Heart left ventricle (tissue), 16 donors: Measurements from ENCODE around the gene TENM3. TPM values are rescaled to one million over a fixed set of nuclear protein-coding genes. Genes with fewer than 3 reads are reported as not detected.

ENCODE experiments used
- ATAC-seq, 4 donors: fragments of 200-7000 bp; cut with Tn5 transposase; one replicate each; pipeline ENCODE4 v1.9.1; 2020 to 2022; ENCODE audit warnings: moderate library complexity in 4 of 4, mild to moderate bottlenecking in 3 of 4, moderate number of reproducible peaks in 1 of 4
- DNase-seq, 5 donors: peaks; one replicate each; pipeline ENCODE4 v3.0.0-alpha.2; 2020
- H3K27ac ChIP-seq, 12 donors: fragments of 200-600 bp; sonication (generic) in 4 of 12; one replicate each; pipeline versions ENCODE4 v1.5.0 to v1.8.0; 2016 to 2022; ENCODE audit warnings: mild to moderate bottlenecking in 2 of 12
- H3K27me3 ChIP-seq, 9 donors: fragments of 200-600 bp; sonication (generic) in 2 of 9; one replicate each; pipeline versions ENCODE4 v1.5.1 to v1.8.0; 2016 to 2022; ENCODE audit warnings: mild to moderate bottlenecking in 3 of 9
- H3K36me3 ChIP-seq, 9 donors: fragments of 200-600 bp; sonication (generic) in 2 of 9; one replicate each; pipeline versions ENCODE4 v1.5.0 to v1.8.0; 2018 to 2022; ENCODE audit warnings: mild to moderate bottlenecking in 2 of 9
- H3K4me1 ChIP-seq, 12 donors: fragments of 200-600 bp; sonication (generic) in 4 of 12; one replicate each; pipeline versions ENCODE4 v1.5.0 to v1.8.0; 2016 to 2022; ENCODE audit warnings: mild to moderate bottlenecking in 3 of 12
- H3K4me3 ChIP-seq, 12 donors: fragments of 200-600 bp; sonication (generic) in 4 of 12; one replicate each; pipeline versions ENCODE4 v1.5.0 to v1.8.0; 2017 to 2022; ENCODE audit warnings: mild to moderate bottlenecking in 9 of 12, moderate library complexity in 4 of 12
- H3K9me3 ChIP-seq, 12 donors: fragments of 200-600 bp; sonication (generic) in 4 of 12; one replicate each; pipeline versions ENCODE4 v1.5.0 to v1.8.0; 2016 to 2022; ENCODE audit warnings: mild to moderate bottlenecking in 1 of 12
- POLR2A ChIP-seq, 2 donors: fragments of 450-650 bp; IDR thresholded peaks; one replicate each; pipeline ENCODE4 v1.6.1; 2017; ENCODE audit warnings: antibody characterized with exemption in 2 of 2, mild to moderate bottlenecking in 2 of 2, moderate library complexity in 2 of 2
- WGBS, 4 donors: extraction: QIAGEN DNeasy Blood & Tissue Kit in 2 of 4; methylation state at CpG; one replicate each; pipeline versions ENCODE4 v1.1.5 to v1.1.7; 2013 to 2018; 5-methylcytosine and 5-hydroxymethylcytosine counted together
- intact Hi-C, 10 donors: fragments of 100-400 bp; cut with DNase I; formaldehyde crosslinking; loops; one replicate each; pipeline versions ENCODE4 v1.11.1 to v1.14.2; 2022
- polyA plus RNA-seq, 2 donors: library from polyadenylated mRNA; stranded (reverse); fragments of 200-250 nt; gene quantifications; one replicate each; pipeline ENCODE4 v1.2.3, GENCODE V29; 2013
- total RNA-seq, 9 donors: library from RNA; depleted of rRNA in 2 of 9; stranded (reverse); fragments of >200 nt in 2 of 9; fragmentation: NEBNext Ultra II Directional in 3 of 9; extraction: Animal tissue kit (Norgen Biotek cat#: 25700) in 3 of 9; gene quantifications; one replicate each; pipeline versions ENCODE4 v1.1.0 to v1.2.4, GENCODE V29; 2016 to 2023
- TF ChIP-seq, protein P1 (sequence below), 12 donors: fragments of 200-600 bp; sonication (generic) in 4 of 12; IDR thresholded peaks; one replicate each; pipeline versions ENCODE4 v1.5.0 to v1.8.0; 2018 to 2022; ENCODE audit warnings: antibody characterized with exemption in 12 of 12, mild to moderate bottlenecking in 5 of 12
- donor health status: ischemic (EF 13 %, LVEDD 7.1; RV severe dilation, severe dysfunction).
- donor health status: healthy with polysubstance abuse.
- donor health status: DM: no; HTN: yes; CAD: no.
- donor health status: DM: no; HTN: no; CAD: no.
- donor health status: ischemic (EF 25% LVEDD 6.9; RV normal size, moderate dysfunction).
- donor health status: ischemic (EF 25% LVEDD 5.7; RV mildly dilated, moderate dysfunction).
- donor health status: healthy.
- donor health status: DM: yes; HTN: yes; CAD: no.
- donor health status: ischemic (EF 35%, LVEDD 5.7; RV mildly dilated, moderate dysfunction).
- donor health status: nonischemic (EF 11% LVEDD 7.7; RV severe dilation, severe dysfunction).
- donor health status: DM: yes; HTN: yes; CAD: no.
- donor health status: PGD.
- donor health status: ischemic (EF 29% LVEDD 5.4; RV normal size, mild dysfunction).
- donor health status: nonischemic (EF 23%, LVEDD 6.1; RV moderate dilation, normal function).

TENM3 gene
- total and polyA plus RNA-seq, 11 donors = 0.19 to 10.3 (median 2.5) TPM

DNA sequence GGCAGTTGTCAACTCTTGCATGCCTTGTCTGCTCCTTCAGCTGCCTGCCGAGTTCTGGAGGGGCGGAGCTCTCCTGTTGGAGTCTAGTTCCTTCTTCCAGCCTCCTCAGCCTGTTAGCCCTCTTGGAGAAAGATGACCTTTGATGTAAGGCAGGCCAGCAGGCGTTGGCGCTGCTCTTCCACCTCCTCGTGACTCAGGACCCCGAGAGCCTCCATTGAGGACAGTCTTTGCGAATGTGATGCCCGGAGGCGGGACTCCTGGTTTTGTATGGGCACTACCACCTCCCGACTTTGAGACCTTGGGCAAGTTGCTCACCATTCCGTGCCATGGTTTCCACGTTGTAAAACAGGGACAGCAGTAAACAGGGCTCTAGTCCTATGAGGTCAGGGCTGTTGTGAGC is 108.3 kb downstream of the TENM3 start:
- Histone ChIP-seq H3K4me3 (no peak overlapping the region), H3K9me3 (no peaks in the 10 kb centered on the region), H3K4me1 (no peaks in the 10 kb centered on the region), H3K36me3 (no peaks in the 10 kb centered on the region), H3K27ac (no peak overlapping the region), H3K27me3 (no peaks in the 10 kb centered on the region)
- 68 to 88% (median 84%) methylated on average over 12 of the region's 12 CpGs for WGBS, 4 donors
- intact Hi-C loops = no loop called here
- TF ChIP-seq, protein P1, sequence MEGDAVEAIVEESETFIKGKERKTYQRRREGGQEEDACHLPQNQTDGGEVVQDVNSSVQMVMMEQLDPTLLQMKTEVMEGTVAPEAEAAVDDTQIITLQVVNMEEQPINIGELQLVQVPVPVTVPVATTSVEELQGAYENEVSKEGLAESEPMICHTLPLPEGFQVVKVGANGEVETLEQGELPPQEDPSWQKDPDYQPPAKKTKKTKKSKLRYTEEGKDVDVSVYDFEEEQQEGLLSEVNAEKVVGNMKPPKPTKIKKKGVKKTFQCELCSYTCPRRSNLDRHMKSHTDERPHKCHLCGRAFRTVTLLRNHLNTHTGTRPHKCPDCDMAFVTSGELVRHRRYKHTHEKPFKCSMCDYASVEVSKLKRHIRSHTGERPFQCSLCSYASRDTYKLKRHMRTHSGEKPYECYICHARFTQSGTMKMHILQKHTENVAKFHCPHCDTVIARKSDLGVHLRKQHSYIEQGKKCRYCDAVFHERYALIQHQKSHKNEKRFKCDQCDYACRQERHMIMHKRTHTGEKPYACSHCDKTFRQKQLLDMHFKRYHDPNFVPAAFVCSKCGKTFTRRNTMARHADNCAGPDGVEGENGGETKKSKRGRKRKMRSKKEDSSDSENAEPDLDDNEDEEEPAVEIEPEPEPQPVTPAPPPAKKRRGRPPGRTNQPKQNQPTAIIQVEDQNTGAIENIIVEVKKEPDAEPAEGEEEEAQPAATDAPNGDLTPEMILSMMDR (IDR thresholded peaks at IDR 0.05) = no peak
- TF ChIP-seq POLR2A (IDR thresholded peaks at IDR 0.05) = no peak
- ATAC-seq (no peak), DNase-seq (no peak)

DNA sequence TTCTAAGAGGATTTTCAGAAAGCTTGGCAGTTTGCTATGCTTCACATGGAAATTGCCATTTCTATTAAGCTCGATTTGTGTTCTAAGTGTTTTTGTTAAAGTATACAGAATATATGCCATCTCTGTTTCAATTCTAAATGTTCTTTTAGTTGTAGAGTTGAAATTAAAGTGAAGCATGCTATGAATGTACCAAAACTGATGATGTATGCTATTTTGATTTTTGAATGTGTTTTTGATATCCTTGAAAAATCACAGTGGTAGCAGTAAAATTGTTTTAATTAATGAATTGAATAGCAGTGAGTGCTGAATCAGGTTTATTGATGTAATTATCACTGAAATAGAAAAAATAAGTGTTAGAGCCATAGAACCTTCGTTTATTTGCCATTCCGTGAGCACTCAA is 110.9 kb downstream of the TENM3 start:
- Histone ChIP-seq H3K27me3 (no peaks in the 10 kb centered on the region), H3K9me3 (no peaks in the 10 kb centered on the region), H3K27ac (no peak overlapping the region), H3K36me3 (no peaks in the 10 kb centered on the region), H3K4me3 (no peak overlapping the region), H3K4me1 (no peaks in the 10 kb centered on the region)
- TF ChIP-seq POLR2A (IDR thresholded peaks at IDR 0.05) = no peak
- TF ChIP-seq, protein P1 (IDR thresholded peaks at IDR 0.05) = no peak
- 68 to 84% (median 81%) methylated on average over 3 of the region's 3 CpGs for WGBS, 4 donors
- intact Hi-C loops = no loop called here
- DNase-seq = no peak
- no peak for ATAC-seq

DNA sequence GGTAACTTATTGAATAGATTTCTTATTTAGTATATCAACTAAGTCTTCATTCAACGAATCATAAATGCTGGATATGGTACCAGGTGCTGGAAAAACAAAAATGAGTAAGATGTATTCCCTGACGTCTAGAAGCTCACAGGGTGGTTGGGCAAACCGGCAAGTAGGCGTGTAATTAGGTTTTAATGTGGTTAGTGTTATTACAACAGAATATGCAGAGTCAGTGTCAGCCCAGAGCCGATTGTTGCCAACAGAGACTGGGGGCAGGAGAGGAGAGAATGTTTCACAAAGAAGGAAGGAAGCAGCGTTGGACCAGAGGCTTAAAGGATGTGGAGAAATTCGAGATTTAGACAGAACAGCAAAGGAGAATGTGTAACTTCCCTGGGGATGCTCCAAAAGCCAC is 111.7 kb downstream of the TENM3 start:
- intact Hi-C loops = no loop called here
- Histone ChIP-seq H3K36me3 (no peaks in the 10 kb centered on the region), H3K4me3 (no peak overlapping the region), H3K27me3 (no peaks in the 10 kb centered on the region), H3K4me1 (no peaks in the 10 kb centered on the region), H3K27ac (no peak overlapping the region), H3K9me3 (no peaks in the 10 kb centered on the region)
- WGBS, 4 donors = 57 to 68% (median 61%) methylated on average over 7 of the region's 7 CpGs
- TF ChIP-seq, protein P1 (IDR thresholded peaks at IDR 0.05) = no peak
- TF ChIP-seq POLR2A (IDR thresholded peaks at IDR 0.05) = no peak
- DNase-seq (no peak), ATAC-seq (no peak)

DNA sequence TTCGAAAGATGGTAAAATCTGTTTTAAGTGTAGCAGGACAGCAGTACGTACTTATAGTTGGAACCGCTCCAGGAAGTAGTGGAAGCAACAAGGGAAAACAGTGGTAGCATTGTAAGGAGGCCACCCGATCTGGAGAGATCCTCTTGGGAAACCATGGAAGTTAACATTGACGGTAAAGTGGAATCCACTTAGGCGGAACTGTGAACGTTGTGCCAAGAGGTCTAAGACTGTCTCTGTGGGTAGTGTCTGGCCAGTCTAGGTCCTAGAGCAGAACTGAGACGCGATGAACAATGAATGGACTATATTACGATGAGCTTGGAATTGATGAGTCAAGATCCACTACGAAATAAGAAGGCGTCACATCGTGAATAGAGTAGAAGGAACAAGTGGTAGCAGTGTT is 124.0 kb downstream of the TENM3 start:
- no peaks in the 10 kb centered on the region for H3K9me3 ChIP-seq
- ATAC-seq = peak in 1 of 4 donors; percentile 59
- no peaks in the 10 kb centered on the region for H3K27me3 ChIP-seq
- H3K27ac ChIP-seq = no peak overlapping the region
- intact Hi-C loops = no loop called here
- TF ChIP-seq, protein P1 (IDR thresholded peaks at IDR 0.05) = no peak
- no peak for TF ChIP-seq POLR2A (IDR thresholded peaks at IDR 0.05)
- no peak for DNase-seq
- H3K36me3 ChIP-seq = no peaks in the 10 kb centered on the region
- H3K4me3 ChIP-seq = no peak overlapping the region
- WGBS, 4 donors = 67 to 74% (median 69%) methylated on average over 13 of the region's 13 CpGs
- no peaks in the 10 kb centered on the region for H3K4me1 ChIP-seq
